HTR-8/SVneo (cell line): Measurements from ENCODE around the gene MBOAT1.
"Not testable (repeated sequence)": the region's sequence is repeated elsewhere in the genome, so short reads cannot be mapped to it uniquely, and the experiment has no call there.

Source experiments
- DNase-seq: peaks from one replicate; pipeline ENCODE4 v3.0.0; 2011; ENCODE audit warnings: low spot score, mixed read lengths; ENCODE audit not compliant: insufficient read length
- FAIRE-seq: peaks from 2 replicates; lab custom pipeline; 2011; peaks lifted over from hg19 to GRCh38; lab: Jason Lieb, UNC

Gene MBOAT1

GRCh38 chr6:20173833-20174792 lies 38.2 kb downstream of the MBOAT1 start:
- DNase-seq = no peak
- no peak for FAIRE-seq

DNA sequence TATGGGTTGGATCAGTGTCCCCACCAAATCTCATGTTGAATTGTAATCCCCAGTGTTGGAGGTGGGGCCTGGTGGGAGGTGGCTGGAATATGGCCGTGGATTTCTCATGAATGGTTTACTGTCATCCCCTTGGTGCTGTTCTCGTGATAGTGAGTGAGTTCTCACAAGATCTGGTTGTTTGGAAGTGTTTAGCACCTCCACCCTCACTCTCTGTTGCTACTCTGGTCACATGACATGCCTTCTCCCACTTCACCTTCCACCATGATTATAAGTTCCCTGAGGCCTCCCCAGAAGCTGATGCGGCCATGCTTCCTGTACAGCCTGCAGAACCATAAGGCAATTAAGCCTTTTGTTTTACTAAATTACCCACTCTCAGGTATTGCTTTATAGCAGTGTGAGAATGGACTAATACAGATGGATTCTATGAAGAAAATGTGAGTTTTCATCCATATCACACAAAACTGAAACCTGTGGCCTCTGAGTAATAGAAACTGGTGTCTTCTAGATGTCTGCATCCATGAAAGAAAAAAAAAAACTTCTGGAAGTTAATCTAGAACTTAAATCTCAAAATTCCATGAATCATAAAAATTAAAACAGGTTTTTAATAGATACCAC lies 39.3 kb downstream of the MBOAT1 start:
- DNase-seq = no peak
- no peak for FAIRE-seq

DNA sequence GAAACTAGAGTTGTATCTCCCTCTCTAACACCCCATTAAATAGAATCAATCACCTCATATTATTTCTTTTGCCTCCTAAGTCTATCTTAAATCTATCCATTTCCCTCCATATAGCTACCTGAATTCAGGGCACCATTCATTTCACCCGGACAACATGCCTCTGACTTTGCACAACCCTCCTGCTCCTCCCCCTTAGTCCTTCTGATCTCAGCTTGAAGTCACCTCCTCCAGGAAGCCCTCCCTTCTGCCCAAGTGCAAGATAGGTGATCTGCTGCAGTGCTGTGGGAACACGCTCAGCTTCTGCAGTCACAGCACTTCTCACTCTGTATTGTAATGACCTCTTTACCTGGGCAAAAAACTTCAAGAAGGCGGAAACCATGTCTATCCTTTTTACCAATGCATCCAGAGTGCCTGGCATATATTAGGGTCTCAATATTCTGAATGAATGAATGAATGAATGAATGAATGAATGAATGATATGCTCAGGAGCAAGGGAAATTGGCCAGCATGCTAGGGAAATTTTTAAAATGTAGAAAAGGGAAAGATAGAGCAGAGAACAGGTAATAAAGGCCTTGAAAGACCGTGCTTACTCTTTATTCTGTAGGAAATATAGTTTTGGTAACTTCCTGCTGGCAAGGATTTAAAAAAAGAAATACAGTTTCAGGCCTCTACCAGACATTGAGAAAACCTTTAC lies 41.7 kb downstream of the MBOAT1 start:
- DNase-seq (no peak), FAIRE-seq (no peak)

DNA sequence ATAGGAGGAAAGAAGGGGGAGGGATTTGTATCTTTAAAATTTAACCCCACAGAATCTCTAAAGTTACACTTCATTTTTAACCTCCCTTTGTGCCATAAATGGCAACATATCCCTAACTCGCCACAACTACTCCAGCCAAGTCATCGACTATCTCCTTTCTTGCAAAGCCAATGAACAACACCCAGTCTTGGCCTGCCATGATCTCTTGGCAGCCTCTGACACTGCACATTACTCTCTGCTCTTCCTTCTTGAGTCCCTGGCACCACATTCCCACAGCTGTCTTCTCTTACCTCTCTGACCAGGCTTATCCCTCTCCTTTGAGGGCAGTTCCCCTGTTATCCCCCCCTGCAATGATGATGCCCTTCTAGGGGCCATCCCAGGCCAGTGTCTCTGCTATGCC lies 42.5 kb downstream of the MBOAT1 start:
- FAIRE-seq (no peak), DNase-seq (no peak)

DNA sequence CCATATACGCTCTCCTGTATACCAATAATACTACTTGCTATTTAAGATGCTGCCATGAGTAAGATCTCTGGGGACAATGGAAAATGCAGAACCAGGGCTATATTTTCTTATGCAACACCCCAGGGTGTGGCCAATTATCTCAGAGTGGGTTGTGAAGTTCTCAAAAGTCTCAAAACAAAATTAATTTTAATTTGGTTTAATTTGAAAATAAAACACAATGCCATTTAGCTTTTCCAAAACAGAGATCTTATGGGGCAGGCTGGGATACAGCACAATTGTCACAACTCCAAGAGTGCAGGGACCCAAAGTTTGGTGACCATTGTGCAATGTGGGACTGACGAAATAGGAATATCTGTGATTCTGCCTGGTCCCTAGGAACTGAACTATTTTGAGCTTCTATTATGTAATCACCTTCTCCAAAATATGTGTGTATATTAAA lies 43.1 kb downstream of the MBOAT1 start:
- no peak for FAIRE-seq
- DNase-seq = no peak

DNA sequence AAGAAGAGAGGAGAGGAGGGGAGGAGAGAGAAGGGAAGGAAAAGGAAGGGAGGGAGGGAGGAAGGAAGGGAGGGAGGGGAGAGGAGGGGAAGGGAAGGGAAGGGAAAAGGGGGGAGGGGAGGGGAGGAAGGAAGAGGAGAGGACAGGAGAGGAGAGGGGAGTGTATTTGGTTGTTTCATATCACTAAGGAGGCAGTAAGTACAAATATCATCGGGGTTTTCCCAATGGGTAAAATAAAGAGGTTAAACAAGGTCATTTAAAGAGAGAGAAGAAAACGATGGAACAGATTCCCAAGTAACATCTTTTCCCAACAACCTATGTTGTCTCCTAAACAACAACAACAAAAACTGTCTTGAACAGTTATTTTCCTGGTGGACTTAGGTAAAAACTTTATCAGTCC lies 43.6 kb downstream of the MBOAT1 start:
- FAIRE-seq (no peak), DNase-seq (no peak)

GRCh38 chr6:20167601-20168000 lies 44.7 kb downstream of the MBOAT1 start:
- FAIRE-seq (no peak), DNase-seq (no peak)

DNA sequence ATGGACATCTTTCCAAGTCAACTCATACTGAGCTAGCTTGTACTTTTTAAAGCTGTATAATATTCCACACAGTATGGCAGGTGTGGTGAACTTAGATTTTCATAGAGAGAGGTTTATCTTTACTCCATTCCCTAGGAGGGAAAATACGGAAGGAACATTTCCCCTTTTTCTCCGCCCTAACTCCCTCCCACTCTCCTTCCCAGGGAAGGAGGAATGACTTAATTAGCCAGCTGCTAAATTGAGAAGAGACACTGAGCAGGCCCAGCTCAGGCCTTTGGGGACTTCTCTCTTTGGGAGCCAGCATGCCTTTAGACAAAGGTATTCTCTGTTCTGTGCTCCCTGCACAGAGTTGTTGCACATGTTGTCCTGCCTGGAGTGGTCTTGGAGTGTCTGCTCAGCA lies 46.1 kb downstream of the MBOAT1 start:
- FAIRE-seq (no peak), DNase-seq (no peak)

DNA sequence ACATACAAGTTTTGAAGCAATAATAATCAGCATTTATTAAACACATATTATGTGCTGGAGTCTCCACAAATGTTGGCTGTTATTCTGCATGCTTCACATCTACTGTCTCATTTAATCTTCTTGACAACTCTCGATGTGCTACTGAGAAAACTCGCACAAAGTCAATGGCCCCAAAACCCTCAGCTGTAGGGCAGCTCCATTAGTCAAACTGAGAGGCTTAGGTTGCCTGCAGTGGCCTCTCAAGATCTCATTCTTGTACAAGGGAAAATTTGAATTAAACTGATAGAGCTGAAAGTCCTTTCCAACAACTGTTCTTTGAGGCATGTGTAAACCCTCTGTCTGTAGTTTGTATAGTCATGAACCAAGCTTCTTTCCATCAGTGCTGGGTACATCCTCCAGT lies 49.8 kb downstream of the MBOAT1 start:
- FAIRE-seq (no peak), DNase-seq (no peak)

- FAIRE-seq (no peak), DNase-seq (no peak)
Measured at GRCh38 chr6:20160541-20161283, 51.6 kb downstream of the MBOAT1 start.

DNA sequence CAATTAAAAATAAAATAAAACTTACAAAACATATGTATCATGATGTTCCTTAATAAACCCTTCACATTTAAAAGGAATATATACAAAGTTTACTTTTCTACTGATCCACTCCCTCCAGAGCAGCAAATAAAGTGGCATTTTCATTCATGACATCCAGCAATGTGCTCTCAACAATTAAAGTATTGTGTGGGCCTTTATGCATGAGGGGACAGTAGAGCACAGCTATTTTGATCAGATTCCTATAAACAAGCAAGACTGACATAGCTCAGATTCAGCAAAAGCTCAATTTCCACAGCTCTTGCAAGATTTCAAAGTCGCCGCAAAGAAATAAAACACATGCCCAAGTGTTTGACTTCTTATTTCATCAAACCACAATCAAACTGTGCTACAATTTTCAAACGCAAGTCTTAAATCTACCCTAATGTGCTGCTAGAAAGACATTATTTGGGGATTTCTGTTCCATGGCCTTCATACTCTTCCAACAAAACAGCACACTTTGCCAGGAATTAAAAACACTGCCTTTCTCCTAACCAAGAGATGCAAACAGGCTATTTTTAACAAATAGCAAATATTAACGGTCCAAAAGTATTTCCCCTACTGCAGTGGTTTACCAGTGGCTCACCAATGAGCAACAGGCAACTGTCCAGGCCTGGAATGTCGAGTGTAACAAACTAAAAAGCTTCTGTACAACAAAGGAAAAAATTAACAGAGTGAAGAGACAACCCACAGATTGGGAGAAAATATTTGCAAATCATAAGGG lies 52.3 kb downstream of the MBOAT1 start:
- FAIRE-seq = no peak
- no peak for DNase-seq

- FAIRE-seq = no peak
- no peak for DNase-seq
Measured at GRCh38 chr6:20159098-20159497, 53.2 kb downstream of the MBOAT1 start.

- DNase-seq (no peak), FAIRE-seq (no peak)
Measured at GRCh38 chr6:20158676-20159075, 53.6 kb downstream of the MBOAT1 start.

DNA sequence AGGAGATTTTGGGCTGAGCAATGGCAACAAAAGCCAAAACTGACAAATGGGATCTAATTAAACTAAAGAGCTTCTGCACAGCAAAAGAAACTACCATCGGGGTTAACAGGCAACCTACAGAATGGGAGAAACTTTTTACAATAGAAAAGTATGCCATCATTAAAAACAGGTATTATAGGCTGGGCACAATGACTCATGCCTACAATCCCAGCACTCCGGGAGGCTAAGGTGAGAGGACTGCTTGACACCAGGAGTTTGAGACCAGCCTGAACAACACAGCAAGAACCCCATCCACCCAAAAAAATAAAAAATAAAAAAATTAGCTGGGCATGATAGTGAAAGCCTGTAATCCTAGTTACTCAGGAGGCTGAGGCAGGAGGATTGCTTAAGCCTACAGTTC lies 55.4 kb downstream of the MBOAT1 start:
- no peak for FAIRE-seq

DNA sequence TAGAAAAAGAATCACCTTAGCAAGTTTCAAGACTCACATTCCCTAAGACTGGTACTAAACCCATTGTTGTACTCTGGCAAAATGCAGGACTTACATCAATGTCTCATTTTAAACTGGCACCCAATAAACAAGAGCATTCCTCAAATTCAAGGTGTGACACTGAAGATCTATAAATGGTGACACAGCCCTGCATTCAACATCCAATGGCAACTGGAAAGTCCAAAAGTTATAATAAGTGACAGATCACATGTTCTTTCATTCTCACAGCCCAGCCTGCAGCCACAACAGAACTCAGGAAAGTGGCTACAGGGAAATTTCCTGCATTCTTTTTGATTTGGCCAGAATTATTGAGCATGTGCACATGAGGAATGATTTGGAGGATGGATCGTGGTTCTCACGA lies 57.5 kb downstream of the MBOAT1 start:
- DNase-seq (no peak), FAIRE-seq (no peak)

More for the DNA sequence above, 55.4 kb downstream of the MBOAT1 start:
- DNase-seq = no peak

GRCh38 chr6:20153194-20153593 lies 59.1 kb downstream of the MBOAT1 start:
- FAIRE-seq (no peak), DNase-seq (no peak)

- FAIRE-seq = no peak
- no peak for DNase-seq
Measured at GRCh38 chr6:20148433-20148832, 63.8 kb downstream of the MBOAT1 start.

DNA sequence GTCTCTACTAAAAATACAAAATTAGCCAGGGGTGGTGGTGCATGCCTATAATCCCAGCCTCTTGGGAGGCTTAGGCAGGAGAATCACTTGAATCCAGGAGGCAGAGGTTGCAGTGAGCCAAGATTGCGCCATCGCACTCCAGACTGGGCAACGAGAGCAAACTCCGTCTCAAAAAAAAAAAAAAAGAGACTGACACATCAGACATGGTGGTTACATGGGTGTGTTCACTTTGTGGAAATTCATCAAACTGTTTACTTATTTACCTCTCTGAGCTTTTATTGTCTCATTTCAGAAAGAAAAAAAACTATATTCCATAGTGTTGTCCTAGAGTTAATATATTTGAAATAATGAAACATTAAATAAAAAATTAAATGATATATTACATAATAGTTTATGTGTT lies 64.8 kb downstream of the MBOAT1 start:
- DNase-seq (no peak), FAIRE-seq (no peak)

- DNase-seq, FAIRE-seq: not testable (repeated sequence)
Measured at GRCh38 chr6:20146831-20147230, 65.4 kb downstream of the MBOAT1 start.

GRCh38 chr6:20146291-20146690 lies 66.0 kb downstream of the MBOAT1 start:
- FAIRE-seq (no peak), DNase-seq (no peak)
